ENCODE data around the gene MT1HL1. TPM values are rescaled to one million over a fixed set of nuclear protein-coding genes. Genes with fewer than 3 reads are reported as not detected.
A peak's percentile ranks its signal among the peaks of the same experiment; 100 is the strongest.

Gene MT1HL1
- not detected for polyA plus RNA-seq (2013, experiment 1 of 2)
- polyA plus RNA-seq (2013, experiment 2 of 2), result not detected

DNA sequence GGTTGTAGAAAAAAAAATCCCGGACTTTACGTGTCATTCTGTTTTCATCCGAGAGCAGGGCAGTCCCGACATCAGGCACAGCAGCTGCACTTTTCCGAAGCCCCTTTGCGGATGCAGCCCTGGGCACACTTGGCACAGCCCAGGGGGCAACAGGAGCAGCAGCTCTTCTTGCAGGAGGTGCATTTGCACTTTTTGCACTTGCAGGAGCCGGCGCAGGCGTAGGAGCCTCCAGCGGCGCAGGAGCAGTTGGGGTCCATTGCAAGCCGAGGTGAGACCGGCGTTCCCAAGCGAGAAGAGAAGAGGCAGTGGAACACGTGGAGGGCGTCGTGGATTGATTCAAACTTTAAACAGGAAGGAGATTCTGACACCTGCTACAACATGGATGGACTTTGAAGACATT is at the start of gene MT1HL1:
TSS of gene MT1HL1 (minus strand) at position 326 of the 400 bp plus-strand sequence. CDS start at position 257, 69 bp downstream.
- no CpG with 5 or more reads among the region's 18 CpGs for WGBS (ENCODE audit: extremely low coverage, insufficient coverage, low lambda C conversion rate)
- Histone ChIP-seq H2BK5ac (ENCODE audit: low read length) (no peak within 1 kb of the TSS), H3K4me3 (ENCODE audit: low read length) (no peak within 1 kb of the TSS), H3K9ac (ENCODE audit: low read length) (no peak within 1 kb of the TSS), H3K4me1 (ENCODE audit: control insufficient read depth, low read depth, low read length) (no peaks in the 10 kb centered on the region), H3K36me3 (ENCODE audit: control insufficient read depth, insufficient read depth, low read length) (no peaks in the 10 kb centered on the region), H3K27ac (ENCODE audit: low read depth, low read length) (no peak within 1 kb of the TSS), H3K23ac (ENCODE audit: low read length) (no peak within 1 kb of the TSS), H3K18ac (ENCODE audit: low read length) (no peak within 1 kb of the TSS), H2BK15ac (replicated peaks; ENCODE audit: low read depth) (no peak within 1 kb of the TSS), H2AK5ac (ENCODE audit: low read length) (no peak within 1 kb of the TSS), H3K4ac (ENCODE audit: low read depth, low read length) (no peak within 1 kb of the TSS), H3K79me1 (ENCODE audit: low read length) (no peaks in the 10 kb centered on the region), H3K27me3 (ENCODE audit: insufficient read depth, low read length, poor library complexity) (no peaks in the 10 kb centered on the region), H2BK120ac (ENCODE audit: low read depth, low read length) (no peak within 1 kb of the TSS), H4K8ac (ENCODE audit: low read depth, low read length) (no peak within 1 kb of the TSS), H4K5ac (ENCODE audit: low read length) (no peak within 1 kb of the TSS), H3K56ac (ENCODE audit: low read length) (no peak within 1 kb of the TSS), H3K79me2 (ENCODE audit: control insufficient read depth, insufficient read depth, low read length) (no peaks in the 10 kb centered on the region), H3K4me2 (ENCODE audit: low read length) (no peak within 1 kb of the TSS)
- no peak for DNase-seq

DNA sequence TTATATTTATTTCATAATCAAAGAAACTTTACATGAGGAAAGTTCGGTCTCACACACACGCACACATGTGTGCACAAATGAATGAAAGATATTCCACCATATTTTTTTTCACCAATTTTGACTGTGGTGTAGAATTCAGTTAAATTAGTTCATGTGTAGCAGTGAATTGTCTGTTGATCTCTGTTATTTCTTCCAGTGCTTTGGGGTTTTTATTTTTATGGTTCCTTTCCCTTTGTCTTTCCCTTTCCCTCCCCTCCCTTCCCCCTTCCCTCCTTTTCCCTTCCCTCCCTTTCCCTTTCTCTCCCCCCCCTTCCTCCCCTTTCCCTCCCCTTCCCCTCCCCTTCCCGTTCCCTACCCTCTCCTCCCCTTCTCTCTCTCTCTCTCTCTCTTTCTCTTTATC is 46.7 kb upstream of the MT1HL1 start:
- Histone ChIP-seq H3K23ac (ENCODE audit: low read length) (no peak overlapping the region), H3K36me3 (ENCODE audit: control insufficient read depth, insufficient read depth, low read length) (no peaks in the 10 kb centered on the region), H3K56ac (ENCODE audit: low read length) (no peak overlapping the region), H4K8ac (ENCODE audit: low read depth, low read length) (no peak overlapping the region), H3K9ac (ENCODE audit: low read length) (no peak overlapping the region), H3K18ac (ENCODE audit: low read length) (no peak overlapping the region), H4K5ac (ENCODE audit: low read length) (no peak overlapping the region), H3K27me3 (ENCODE audit: insufficient read depth, low read length, poor library complexity) (no peaks in the 10 kb centered on the region), H3K79me2 (ENCODE audit: control insufficient read depth, insufficient read depth, low read length) (peaks cover 61% of the 10 kb centered on the region), H3K4me2 (ENCODE audit: low read length) (no peak overlapping the region), H3K4me3 (ENCODE audit: low read length) (no peak overlapping the region), H2BK5ac (ENCODE audit: low read length) (no peak overlapping the region), H2AK5ac (ENCODE audit: low read length) (no peak overlapping the region), H2BK120ac (ENCODE audit: low read depth, low read length) (no peak overlapping the region), H2BK15ac (replicated peaks; ENCODE audit: low read depth) (no peak overlapping the region), H3K4me1 (ENCODE audit: control insufficient read depth, low read depth, low read length) (peaks cover 24% of the 10 kb centered on the region), H3K27ac (ENCODE audit: low read depth, low read length) (no peak overlapping the region), H3K79me1 (ENCODE audit: low read length) (peaks cover 5% of the 10 kb centered on the region), H3K4ac (ENCODE audit: low read depth, low read length) (no peak overlapping the region)
- no peak for DNase-seq
- WGBS (ENCODE audit: extremely low coverage, insufficient coverage, low lambda C conversion rate), result 83% methylated on average over 1 of the region's 3 CpGs

DNA sequence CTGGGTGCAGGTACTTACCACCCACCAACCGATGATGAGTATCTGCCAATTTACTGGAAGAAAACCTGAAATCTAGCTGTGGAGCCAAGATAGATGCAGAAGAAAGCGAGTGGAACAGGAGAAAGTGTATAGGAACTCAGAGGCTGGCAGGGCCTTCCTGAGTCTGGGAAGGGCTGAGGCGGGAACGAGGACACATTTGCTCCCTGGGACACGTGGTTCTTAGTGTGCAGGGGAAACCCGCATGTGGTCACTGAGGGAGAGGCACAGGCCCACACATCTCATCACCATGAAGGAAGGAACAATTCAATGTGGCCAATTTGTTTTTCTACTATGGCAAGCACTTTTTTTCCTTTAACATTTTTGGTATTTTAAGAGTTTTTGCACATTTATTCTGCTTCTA is 45.9 kb upstream of the MT1HL1 start:
- no peak overlapping the region for H3K18ac ChIP-seq (ENCODE audit: low read length)
- no CpG with 5 or more reads among the region's 6 CpGs for WGBS (ENCODE audit: extremely low coverage, insufficient coverage, low lambda C conversion rate)
- DNase-seq, result no peak

DNA sequence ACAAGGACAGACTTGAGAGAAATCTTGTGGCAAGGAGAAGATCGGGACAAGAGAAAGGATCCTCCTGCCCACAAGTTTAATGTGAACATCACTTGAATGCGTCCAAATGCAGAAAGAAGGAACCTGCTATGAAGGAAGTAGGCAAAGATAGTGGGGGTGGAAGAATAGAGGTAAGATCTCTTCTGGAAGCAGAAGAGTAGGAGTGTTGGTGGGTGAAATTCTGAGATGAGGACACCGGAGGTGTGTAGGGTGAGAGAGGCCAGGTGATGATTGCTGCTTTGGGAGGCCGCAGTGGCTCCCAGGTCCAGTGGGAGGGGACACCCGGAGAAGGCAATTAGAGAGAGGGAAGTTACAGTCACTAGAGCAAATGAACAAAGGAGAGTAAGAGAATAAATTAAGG is 44.6 kb upstream of the MT1HL1 start:
- Histone ChIP-seq H3K4me3 (ENCODE audit: low read length) (no peak overlapping the region), H3K79me1 (ENCODE audit: low read length) (peaks cover 3% of the 10 kb centered on the region), H3K4me1 (ENCODE audit: control insufficient read depth, low read depth, low read length) (peaks cover 24% of the 10 kb centered on the region), H3K23ac (ENCODE audit: low read length) (no peak overlapping the region), H3K56ac (ENCODE audit: low read length) (peak overlapping the region; percentile 19), H3K4me2 (ENCODE audit: low read length) (no peak overlapping the region), H3K36me3 (ENCODE audit: control insufficient read depth, insufficient read depth, low read length) (no peaks in the 10 kb centered on the region), H3K9ac (ENCODE audit: low read length) (no peak overlapping the region), H3K27me3 (ENCODE audit: insufficient read depth, low read length, poor library complexity) (no peaks in the 10 kb centered on the region), H2BK15ac (replicated peaks; ENCODE audit: low read depth) (no peak overlapping the region), H3K18ac (ENCODE audit: low read length) (no peak overlapping the region), H2BK120ac (ENCODE audit: low read depth, low read length) (no peak overlapping the region), H4K8ac (ENCODE audit: low read depth, low read length) (no peak overlapping the region), H3K4ac (ENCODE audit: low read depth, low read length) (no peak overlapping the region), H3K27ac (ENCODE audit: low read depth, low read length) (no peak overlapping the region), H2AK5ac (ENCODE audit: low read length) (no peak overlapping the region), H3K79me2 (ENCODE audit: control insufficient read depth, insufficient read depth, low read length) (peaks cover 57% of the 10 kb centered on the region), H2BK5ac (ENCODE audit: low read length) (no peak overlapping the region), H4K5ac (ENCODE audit: low read length) (no peak overlapping the region)
- no peak for DNase-seq
- WGBS (ENCODE audit: extremely low coverage, insufficient coverage, low lambda C conversion rate), result no CpG with 5 or more reads among the region's 5 CpGs

More for the DNA sequence above, 45.9 kb upstream of the MT1HL1 start:
- no peak overlapping the region for H3K4me3 ChIP-seq (ENCODE audit: low read length)
- H2BK120ac ChIP-seq (ENCODE audit: low read depth, low read length), result no peak overlapping the region
- no peak overlapping the region for H3K27ac ChIP-seq (ENCODE audit: low read depth, low read length)
- no peaks in the 10 kb centered on the region for H3K36me3 ChIP-seq (ENCODE audit: control insufficient read depth, insufficient read depth, low read length)
- peaks cover 55% of the 10 kb centered on the region for H3K79me2 ChIP-seq (ENCODE audit: control insufficient read depth, insufficient read depth, low read length)
- H3K23ac ChIP-seq (ENCODE audit: low read length), result no peak overlapping the region
- peak overlapping the region; percentile 34 for H3K56ac ChIP-seq (ENCODE audit: low read length)
- no peaks in the 10 kb centered on the region for H3K27me3 ChIP-seq (ENCODE audit: insufficient read depth, low read length, poor library complexity)
- no peak overlapping the region for H4K5ac ChIP-seq (ENCODE audit: low read length)
- H3K4me1 ChIP-seq (ENCODE audit: control insufficient read depth, low read depth, low read length), result peaks cover 24% of the 10 kb centered on the region
- H4K8ac ChIP-seq (ENCODE audit: low read depth, low read length), result no peak overlapping the region
- no peak overlapping the region for H2BK15ac ChIP-seq (replicated peaks; ENCODE audit: low read depth)
- peaks cover 3% of the 10 kb centered on the region for H3K79me1 ChIP-seq (ENCODE audit: low read length)
- no peak overlapping the region for H2AK5ac ChIP-seq (ENCODE audit: low read length)
- no peak overlapping the region for H2BK5ac ChIP-seq (ENCODE audit: low read length)
- no peak overlapping the region for H3K9ac ChIP-seq (ENCODE audit: low read length)
- no peak overlapping the region for H3K4me2 ChIP-seq (ENCODE audit: low read length)
- no peak overlapping the region for H3K4ac ChIP-seq (ENCODE audit: low read depth, low read length)

DNA sequence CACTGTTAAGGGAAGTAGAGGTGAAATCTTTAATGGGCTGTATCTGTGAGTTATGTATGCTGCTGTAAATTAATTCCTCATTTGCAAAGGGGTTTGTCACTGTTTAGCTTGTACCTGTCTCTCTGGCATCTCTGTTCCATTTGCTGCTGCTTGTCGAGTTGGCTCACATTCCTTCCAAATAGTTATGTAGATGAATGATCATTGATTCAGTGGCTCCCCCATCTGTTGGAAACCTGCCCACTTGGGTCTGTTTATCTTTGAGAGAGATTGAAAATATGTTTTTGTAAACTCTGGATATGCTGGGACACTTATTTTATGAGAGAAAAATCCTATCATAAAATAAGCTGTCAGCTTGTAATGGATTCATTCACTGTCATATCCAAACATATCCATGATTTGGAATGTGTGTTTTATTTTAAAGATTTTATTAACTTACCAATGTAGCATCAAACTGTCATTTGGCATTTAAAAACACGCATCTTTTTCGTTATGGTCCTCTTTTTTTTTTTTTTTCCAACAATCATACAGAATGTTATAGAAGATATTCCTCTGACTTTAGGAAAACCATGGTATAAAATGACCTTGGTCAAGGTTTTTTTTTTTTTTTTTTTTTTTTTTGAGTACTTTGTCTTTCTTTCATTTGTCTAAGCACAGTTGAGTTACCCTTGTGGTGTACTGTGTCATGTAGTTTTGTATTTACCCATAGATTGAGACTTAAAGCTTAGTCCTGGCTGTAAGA is 41.2 kb upstream of the MT1HL1 start:
- H3K79me2 ChIP-seq (ENCODE audit: control insufficient read depth, insufficient read depth, low read length), result peaks cover 54% of the 10 kb centered on the region
- DNase-seq, result peak; percentile 78
- WGBS (ENCODE audit: extremely low coverage, insufficient coverage, low lambda C conversion rate), result no CpG with 5 or more reads among the region's 3 CpGs

More for the DNA sequence above, 41.2 kb upstream of the MT1HL1 start:
- no peak overlapping the region for H3K18ac ChIP-seq (ENCODE audit: low read length)
- no peak overlapping the region for H3K4me2 ChIP-seq (ENCODE audit: low read length)
- no peak overlapping the region for H3K9ac ChIP-seq (ENCODE audit: low read length)
- no peak overlapping the region for H2BK5ac ChIP-seq (ENCODE audit: low read length)
- H3K27me3 ChIP-seq (ENCODE audit: insufficient read depth, low read length, poor library complexity), result no peaks in the 10 kb centered on the region
- H4K5ac ChIP-seq (ENCODE audit: low read length), result no peak overlapping the region
- no peak overlapping the region for H3K27ac ChIP-seq (ENCODE audit: low read depth, low read length)
- H3K4me1 ChIP-seq (ENCODE audit: control insufficient read depth, low read depth, low read length), result peaks cover 23% of the 10 kb centered on the region
- no peak overlapping the region for H3K56ac ChIP-seq (ENCODE audit: low read length)
- no peak overlapping the region for H3K4me3 ChIP-seq (ENCODE audit: low read length)
- H2BK120ac ChIP-seq (ENCODE audit: low read depth, low read length), result no peak overlapping the region
- no peaks in the 10 kb centered on the region for H3K36me3 ChIP-seq (ENCODE audit: control insufficient read depth, insufficient read depth, low read length)
- H3K23ac ChIP-seq (ENCODE audit: low read length), result no peak overlapping the region
- no peak overlapping the region for H2AK5ac ChIP-seq (ENCODE audit: low read length)
- H3K4ac ChIP-seq (ENCODE audit: low read depth, low read length), result no peak overlapping the region
- H2BK15ac ChIP-seq (replicated peaks; ENCODE audit: low read depth), result no peak overlapping the region
- H3K79me1 ChIP-seq (ENCODE audit: low read length), result peaks cover 6% of the 10 kb centered on the region
- H4K8ac ChIP-seq (ENCODE audit: low read depth, low read length), result no peak overlapping the region
